Activated T-cell treated with anti-CD3 and anti-CD28 coated beads, Interleukin-2, amount 50 U/mL, for 72 hours (primary cell): Measurements from ENCODE around the gene FBXL7. TPM values are rescaled to one million over a fixed set of nuclear protein-coding genes. Genes with fewer than 3 reads are reported as not detected.

Experiments
- ATAC-seq, 2 donors: fragments of 150-1000 bp; cut with Tn5 transposase; replicated peaks in 1 of 2; 2 replicates each; pipeline ENCODE4 v1.10.0; 2021; ENCODE audit warnings: moderate library complexity in 2 of 2, mild to moderate bottlenecking in 1 of 2
- DNase-seq, 2 donors: peaks; one replicate each; pipeline ENCODE4 v3.0.0; 2021 to 2022; ENCODE audit warnings: mixed read lengths in 1 of 2
- H3K27ac Mint-ChIP-seq: one replicate; pipeline ENCODE4 v1.8.0; 2022; ENCODE audit warnings: mild to moderate bottlenecking, moderate library complexity, mixed read lengths
- H3K27me3 Mint-ChIP-seq: one replicate; pipeline ENCODE4 v1.8.0; 2022; ENCODE audit warnings: low read depth, mixed read lengths
- H3K36me3 Mint-ChIP-seq, 2 donors: one replicate each; pipeline ENCODE4 v1.8.0; 2022; ENCODE audit warnings: mixed read lengths in 2 of 2, mild to moderate bottlenecking in 1 of 2; ENCODE audit not compliant: insufficient read depth in 2 of 2
- H3K4me1 Mint-ChIP-seq: one replicate; pipeline ENCODE4 v1.8.0; 2022; ENCODE audit warnings: low read depth, mixed read lengths
- H3K4me3 Mint-ChIP-seq, 2 donors: one replicate each; pipeline ENCODE4 v1.8.0; 2022; ENCODE audit warnings: mild to moderate bottlenecking in 2 of 2, mixed read lengths in 2 of 2, moderate library complexity in 2 of 2
- H3K9me3 Mint-ChIP-seq, 2 donors: one replicate each; pipeline ENCODE4 v1.8.0; 2022; ENCODE audit warnings: mixed read lengths in 2 of 2
- total RNA-seq, 2 donors: library from RNA; stranded (reverse); gene quantifications; one replicate each; pipeline ENCODE4 v1.2.3, GENCODE V29; 2022

The FBXL7 gene
- total RNA-seq, 2 donors from 2014 or later: not detected

DNA sequence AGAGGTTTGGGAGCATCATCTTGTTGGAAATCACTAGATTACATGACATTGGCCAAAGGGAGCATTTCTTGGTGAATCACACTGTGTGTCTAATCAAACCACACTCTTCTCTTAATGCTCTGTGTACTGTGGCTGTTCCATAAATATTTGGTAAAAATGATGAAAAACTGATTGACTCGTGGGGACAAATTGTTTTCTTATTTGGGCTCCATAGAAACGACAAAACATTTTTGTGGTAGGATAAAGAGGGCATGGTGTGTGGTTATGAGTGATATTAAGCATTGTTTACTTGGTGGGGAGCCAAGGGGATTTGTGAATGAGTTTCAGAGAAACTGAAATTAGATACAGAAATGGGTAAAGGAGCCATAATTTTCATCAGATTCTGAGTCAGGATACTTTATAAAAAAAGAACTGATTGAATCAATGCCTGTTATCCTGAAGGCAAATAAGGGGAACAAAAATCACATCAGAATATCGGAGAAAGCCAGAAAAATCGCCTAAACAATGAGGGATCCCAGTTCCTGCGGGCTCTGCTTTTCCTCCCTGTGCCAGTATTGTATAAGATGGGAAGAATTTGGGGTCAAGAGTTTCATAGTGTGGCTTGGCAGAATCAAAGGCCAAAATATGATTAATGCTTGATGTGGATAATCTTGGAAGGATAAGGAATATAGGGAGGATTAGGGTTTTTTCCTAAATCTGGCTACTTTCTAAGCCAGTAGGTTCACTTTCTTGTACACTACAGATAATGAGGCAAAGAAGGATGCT lies 33.3 kb downstream of the FBXL7 start:
- Mint-ChIP-seq H3K27me3 (no peaks in the 10 kb centered on the region), H3K9me3 (peaks cover 5 to 6% of the 10 kb centered on the region in 2 donors), H3K4me3 (no peak overlapping the region), H3K36me3 (no peaks in the 10 kb centered on the region), H3K27ac (no peak overlapping the region), H3K4me1 (no peaks in the 10 kb centered on the region)
- ATAC-seq (no peak), DNase-seq (no peak)

DNA sequence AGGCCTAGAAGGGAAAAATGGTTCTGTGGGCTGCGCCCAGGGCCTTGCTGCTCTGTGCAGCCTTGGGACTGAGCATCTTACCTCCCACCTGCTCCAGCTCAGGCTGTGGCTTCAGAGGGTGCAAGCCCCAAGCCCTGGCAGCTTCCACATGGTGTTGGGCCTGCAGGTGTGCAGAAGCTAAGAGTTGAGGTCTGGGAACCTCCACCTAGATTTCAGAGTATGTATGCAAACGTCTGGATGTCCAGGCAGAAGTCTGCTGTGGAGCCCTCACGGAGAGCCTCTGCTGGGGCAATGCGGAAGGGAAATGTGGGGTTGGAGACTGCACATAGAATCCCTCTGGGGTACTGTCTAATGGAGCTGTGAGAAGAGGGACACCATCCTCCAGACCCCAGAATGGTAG lies 36.0 kb downstream of the FBXL7 start:
- no peak overlapping the region for H3K4me3 Mint-ChIP-seq
- no peak overlapping the region for H3K27ac Mint-ChIP-seq
- ATAC-seq: no peak
- no peaks in the 10 kb centered on the region for H3K27me3 Mint-ChIP-seq
- H3K36me3 Mint-ChIP-seq: no peaks in the 10 kb centered on the region
- DNase-seq: no peak
- H3K4me1 Mint-ChIP-seq: no peaks in the 10 kb centered on the region
- H3K9me3 Mint-ChIP-seq: peaks cover 5 to 6% of the 10 kb centered on the region in 2 donors

DNA sequence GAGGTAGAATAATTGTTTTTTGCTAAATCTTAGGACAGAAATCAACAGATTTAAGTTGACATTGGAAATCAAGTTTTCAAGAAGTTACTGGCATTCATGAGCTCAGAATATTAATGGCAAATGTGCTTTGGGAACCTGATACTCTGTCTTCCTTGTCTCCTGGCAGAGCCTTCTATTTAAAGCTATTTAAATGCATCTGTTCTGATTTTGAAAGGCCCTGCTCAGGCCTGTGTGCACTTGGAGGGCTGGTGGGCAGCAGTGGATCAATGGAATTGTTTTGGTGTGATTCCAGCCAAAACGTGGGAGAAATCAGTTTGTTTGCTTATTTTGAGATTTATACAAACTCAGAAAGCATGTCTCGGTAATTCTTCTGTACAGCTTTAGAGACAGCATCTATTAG lies 38.5 kb downstream of the FBXL7 start:
- no peaks in the 10 kb centered on the region for H3K27me3 Mint-ChIP-seq
- no peaks in the 10 kb centered on the region for H3K4me1 Mint-ChIP-seq

GRCh38 chr5:15539951-15540350 lies 40.0 kb downstream of the FBXL7 start:
- Mint-ChIP-seq H3K36me3 (no peaks in the 10 kb centered on the region), H3K9me3 (peaks cover 2 to 3% of the 10 kb centered on the region in 2 donors), H3K4me1 (no peaks in the 10 kb centered on the region), H3K4me3 (no peak overlapping the region), H3K27me3 (no peaks in the 10 kb centered on the region), H3K27ac (no peak overlapping the region)
- DNase-seq: no peak
- ATAC-seq: no peak

More for the DNA sequence above, 38.5 kb downstream of the FBXL7 start:
- ATAC-seq (no peak), DNase-seq (no peak)
- Mint-ChIP-seq H3K9me3 (peaks cover 3 to 5% of the 10 kb centered on the region in 2 donors), H3K4me3 (no peak overlapping the region), H3K36me3 (no peaks in the 10 kb centered on the region), H3K27ac (no peak overlapping the region)

GRCh38 chr5:15544039-15544438 lies 44.1 kb downstream of the FBXL7 start:
- no peak overlapping the region for H3K27ac Mint-ChIP-seq
- no peaks in the 10 kb centered on the region for H3K4me1 Mint-ChIP-seq
- ATAC-seq (no peak), DNase-seq (no peak)
- H3K36me3 Mint-ChIP-seq: no peaks in the 10 kb centered on the region
- no peaks in the 10 kb centered on the region for H3K9me3 Mint-ChIP-seq
- H3K27me3 Mint-ChIP-seq: no peaks in the 10 kb centered on the region
- no peak overlapping the region for H3K4me3 Mint-ChIP-seq

DNA sequence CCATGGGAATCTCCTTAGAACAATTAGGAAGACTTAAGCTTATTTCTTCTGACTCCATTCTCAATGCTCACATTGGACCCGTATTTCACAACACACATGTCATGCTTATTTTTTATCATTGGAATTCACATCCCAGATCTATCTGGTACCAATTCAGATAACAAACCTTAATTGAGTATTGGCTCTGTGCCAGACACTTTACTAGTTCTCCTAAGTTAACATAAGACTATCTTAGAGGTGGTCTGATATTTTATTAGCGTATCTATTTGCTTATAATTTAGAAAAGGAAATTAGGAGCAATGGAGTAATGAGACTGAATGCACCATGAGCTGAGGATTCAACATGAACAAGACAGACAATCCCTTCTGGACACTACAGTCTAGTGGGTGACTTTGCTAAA lies 45.1 kb downstream of the FBXL7 start:
- ATAC-seq: no peak
- H3K4me3 Mint-ChIP-seq: no peak overlapping the region
- no peaks in the 10 kb centered on the region for H3K9me3 Mint-ChIP-seq
- no peaks in the 10 kb centered on the region for H3K4me1 Mint-ChIP-seq
- no peak overlapping the region for H3K27ac Mint-ChIP-seq
- no peaks in the 10 kb centered on the region for H3K27me3 Mint-ChIP-seq
- no peaks in the 10 kb centered on the region for H3K36me3 Mint-ChIP-seq
- no peak for DNase-seq

GRCh38 chr5:15547261-15547839 lies 47.4 kb downstream of the FBXL7 start:
- DNase-seq (no peak), ATAC-seq (no peak)
- Mint-ChIP-seq H3K4me3 (no peak overlapping the region), H3K27ac (no peak overlapping the region), H3K27me3 (no peaks in the 10 kb centered on the region), H3K4me1 (no peaks in the 10 kb centered on the region), H3K9me3 (peaks cover 0 to 3% of the 10 kb centered on the region in 2 donors), H3K36me3 (no peaks in the 10 kb centered on the region)

GRCh38 chr5:15549961-15550360 lies 50.0 kb downstream of the FBXL7 start:
- Mint-ChIP-seq H3K27ac (no peak overlapping the region), H3K27me3 (no peaks in the 10 kb centered on the region), H3K9me3 (peaks cover 6% of the 10 kb centered on the region in 2 donors), H3K4me3 (no peak overlapping the region), H3K4me1 (no peaks in the 10 kb centered on the region), H3K36me3 (no peaks in the 10 kb centered on the region)
- ATAC-seq (no peak), DNase-seq (no peak)

GRCh38 chr5:15550502-15551112 lies 50.6 kb downstream of the FBXL7 start:
- no peaks in the 10 kb centered on the region for H3K27me3 Mint-ChIP-seq
- H3K9me3 Mint-ChIP-seq: peaks cover 6% of the 10 kb centered on the region in 2 donors
- no peaks in the 10 kb centered on the region for H3K36me3 Mint-ChIP-seq
- no peak overlapping the region for H3K27ac Mint-ChIP-seq
- ATAC-seq (no peak), DNase-seq (no peak)
- H3K4me1 Mint-ChIP-seq: no peaks in the 10 kb centered on the region
- no peak overlapping the region for H3K4me3 Mint-ChIP-seq

DNA sequence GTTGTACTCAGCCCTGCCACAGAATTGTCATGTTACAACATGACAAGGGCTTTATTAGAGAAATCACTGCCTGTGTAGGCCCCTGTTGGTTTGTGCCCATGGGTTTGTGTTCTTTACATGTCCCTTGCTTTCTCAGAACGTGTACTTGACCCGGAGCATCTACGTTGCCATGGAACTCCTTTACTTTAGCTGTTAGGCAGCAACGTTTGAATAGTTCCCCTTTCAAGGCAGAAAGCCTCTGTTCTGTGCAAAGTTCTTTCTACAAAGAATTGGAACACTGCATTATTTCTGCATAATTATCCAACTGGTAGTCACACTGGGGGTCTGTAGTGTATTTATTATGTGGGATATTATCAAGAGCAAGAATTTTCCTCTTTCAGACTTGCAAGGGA lies 51.1 kb downstream of the FBXL7 start:
- Mint-ChIP-seq H3K27me3 (no peaks in the 10 kb centered on the region), H3K36me3 (no peaks in the 10 kb centered on the region), H3K27ac (no peak overlapping the region), H3K4me3 (no peak overlapping the region), H3K4me1 (no peaks in the 10 kb centered on the region), H3K9me3 (peaks cover 6% of the 10 kb centered on the region in 2 donors)
- DNase-seq: no peak
- ATAC-seq: no peak

GRCh38 chr5:15554542-15554941 lies 54.6 kb downstream of the FBXL7 start:
- no peak for ATAC-seq
- Mint-ChIP-seq H3K36me3 (no peaks in the 10 kb centered on the region), H3K4me1 (no peaks in the 10 kb centered on the region), H3K27me3 (no peaks in the 10 kb centered on the region), H3K9me3 (peaks cover 7 to 8% of the 10 kb centered on the region in 2 donors), H3K4me3 (no peak overlapping the region), H3K27ac (no peak overlapping the region)
- DNase-seq: no peak

DNA sequence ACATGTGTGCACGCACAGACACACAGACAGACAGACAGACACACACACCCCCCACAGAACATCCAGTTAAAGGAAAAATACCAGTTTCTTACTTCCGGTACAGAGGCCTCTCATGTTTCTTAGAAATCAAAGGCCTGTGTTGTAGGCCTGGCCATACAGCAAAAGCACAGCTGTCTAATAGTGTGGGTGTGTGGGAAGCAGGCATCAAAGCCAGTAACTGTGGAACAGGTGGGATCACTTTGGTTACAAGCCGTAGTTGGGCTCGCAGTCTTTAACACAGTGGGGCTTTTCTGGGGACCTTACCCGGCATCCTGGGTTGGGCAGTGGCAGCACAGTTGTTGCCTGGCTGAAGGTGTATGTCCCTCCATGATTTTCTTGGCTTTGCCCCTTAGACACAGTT lies 55.2 kb downstream of the FBXL7 start:
- peaks cover 7 to 8% of the 10 kb centered on the region in 2 donors for H3K9me3 Mint-ChIP-seq
- no peak for ATAC-seq
- no peaks in the 10 kb centered on the region for H3K27me3 Mint-ChIP-seq
- H3K4me3 Mint-ChIP-seq: no peak overlapping the region
- DNase-seq: no peak
- no peaks in the 10 kb centered on the region for H3K4me1 Mint-ChIP-seq
- no peak overlapping the region for H3K27ac Mint-ChIP-seq
- no peaks in the 10 kb centered on the region for H3K36me3 Mint-ChIP-seq

- no peak overlapping the region for H3K4me3 Mint-ChIP-seq
- no peak for DNase-seq
- H3K9me3 Mint-ChIP-seq: peaks cover 1 to 3% of the 10 kb centered on the region in 2 donors
- no peak for ATAC-seq
- no peaks in the 10 kb centered on the region for H3K36me3 Mint-ChIP-seq
- no peaks in the 10 kb centered on the region for H3K4me1 Mint-ChIP-seq
- H3K27me3 Mint-ChIP-seq: no peaks in the 10 kb centered on the region
- H3K27ac Mint-ChIP-seq: no peak overlapping the region
Observed at GRCh38 chr5:15558240-15558639, 58.3 kb downstream of the FBXL7 start.
